Gastroesophageal sphincter (tissue), 4 donors: Measurements from ENCODE around the gene BHMT. TPM values are rescaled to one million over a fixed set of nuclear protein-coding genes. Genes with fewer than 3 reads are reported as not detected.

ENCODE experiments used
- ATAC-seq: fragments of 150-250 bp; one replicate; pipeline ENCODE4 v1.9.1; 2016; ENCODE audit warnings: mild to moderate bottlenecking, moderate library complexity
- H3K27ac ChIP-seq, 4 donors: fragments of 200-600 bp; sonication (generic) in 3 of 4; 1 replicate in 3 of 4; 2 replicates in 1 of 4; pipeline ENCODE4 v1.5.1; 2016 to 2019
- H3K27me3 ChIP-seq: fragments of 200-600 bp; sonication (generic); one replicate; pipeline ENCODE4 v1.5.1; 2019
- H3K36me3 ChIP-seq, 2 donors: fragments of 200-600 bp; sonication (generic); one replicate each; pipeline ENCODE4 v1.5.1; 2019; ENCODE audit warnings: control low read depth in 1 of 2
- H3K4me1 ChIP-seq, 3 donors: fragments of 200-600 bp; sonication (generic); 1 replicate in 2 of 3; 2 replicates in 1 of 3; pipeline ENCODE4 v1.5.1; 2016 to 2019; ENCODE audit warnings: control low read depth in 2 of 3
- H3K4me3 ChIP-seq, 2 donors: fragments of 200-600 bp; sonication (generic); one replicate each; pipeline ENCODE4 v1.5.1; 2019; ENCODE audit warnings: mild to moderate bottlenecking in 1 of 2, moderate library complexity in 1 of 2
- H3K9me3 ChIP-seq, 3 donors: fragments of 200-600 bp; sonication (generic); one replicate each; pipeline ENCODE4 v1.5.1; 2017 to 2019; ENCODE audit warnings: control low read depth in 2 of 3
- CTCF ChIP-seq, 4 experiments: fragments of 200-600 bp in 2 of 4; fragments of 450-650 bp in 2 of 4; sonication (generic) in 1 of 4; IDR thresholded peaks; one replicate each; pipeline ENCODE4 v1.5.1; 2017 to 2019; ENCODE audit warnings: antibody characterized with exemption in 4 of 4, mild to moderate bottlenecking in 2 of 4, moderate library complexity in 2 of 4
- EP300 ChIP-seq: sonication (generic); formaldehyde crosslinking; IDR thresholded peaks from one replicate; pipeline ENCODE4 v1.6.1; 2017; ENCODE audit warnings: antibody characterized with exemption, mild to moderate bottlenecking
- POLR2A ChIP-seq, 2 donors: fragments of 450-650 bp; IDR thresholded peaks; one replicate each; pipeline ENCODE4 v1.6.1; 2017; ENCODE audit warnings: antibody characterized with exemption in 2 of 2, mild to moderate bottlenecking in 2 of 2, moderate library complexity in 1 of 2
- POLR2AphosphoS5 ChIP-seq: sonication (generic); formaldehyde crosslinking; IDR thresholded peaks from one replicate; pipeline ENCODE4 v1.6.1; 2017; ENCODE audit warnings: antibody characterized with exemption
- whole genome bisulfite sequencing, 2 donors: methylation state at CpG; one replicate each; pipeline ENCODE4 v1.1.5; 2018; ENCODE audit warnings: low coverage in 1 of 2; 5-methylcytosine and 5-hydroxymethylcytosine counted together
- total RNA-seq, 4 donors: library from RNA; depleted of rRNA; stranded (reverse); fragments of >200 nt; gene quantifications; one replicate each; pipeline ENCODE4 v1.1.0, GENCODE V29; 2016

Gene BHMT, protein sequence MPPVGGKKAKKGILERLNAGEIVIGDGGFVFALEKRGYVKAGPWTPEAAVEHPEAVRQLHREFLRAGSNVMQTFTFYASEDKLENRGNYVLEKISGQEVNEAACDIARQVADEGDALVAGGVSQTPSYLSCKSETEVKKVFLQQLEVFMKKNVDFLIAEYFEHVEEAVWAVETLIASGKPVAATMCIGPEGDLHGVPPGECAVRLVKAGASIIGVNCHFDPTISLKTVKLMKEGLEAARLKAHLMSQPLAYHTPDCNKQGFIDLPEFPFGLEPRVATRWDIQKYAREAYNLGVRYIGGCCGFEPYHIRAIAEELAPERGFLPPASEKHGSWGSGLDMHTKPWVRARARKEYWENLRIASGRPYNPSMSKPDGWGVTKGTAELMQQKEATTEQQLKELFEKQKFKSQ
- 10 to 100 TPM in 1 of 4 donors, 1 to 10 TPM in 2, not detected in 1; 1.9 to 10.8 (median 2.7) TPM for total RNA-seq

GRCh38 chr5:79111387-79111959, at the start of gene BHMT:
BHMT (plus strand) TSS chr5:79111809; CDS start chr5:79111886, 77 bp downstream.
- H3K36me3 ChIP-seq: no peaks in the 10 kb centered on the region
- WGBS, 2 donors: 40 to 67% methylated on average over 3 to 13 of the region's 32 CpGs
- no peak for TF ChIP-seq EP300
- no peak for TF ChIP-seq POLR2AphosphoS5
- no peak for TF ChIP-seq CTCF (IDR thresholded peaks at IDR 0.05)
- TF ChIP-seq POLR2A (IDR thresholded peaks at IDR 0.05): no peak
- no peak for ATAC-seq
- H3K4me3 ChIP-seq: peak within 1 kb of the TSS in 1 of 2 donors; percentile 14
- peaks cover 0 to 33% (median 4%) of the 10 kb centered on the region in 3 donors for H3K4me1 ChIP-seq
- H3K27ac ChIP-seq: no peak within 1 kb of the TSS
- H3K27me3 ChIP-seq: peaks cover 22% of the 10 kb centered on the region
- H3K9me3 ChIP-seq: no peaks in the 10 kb centered on the region

DNA sequence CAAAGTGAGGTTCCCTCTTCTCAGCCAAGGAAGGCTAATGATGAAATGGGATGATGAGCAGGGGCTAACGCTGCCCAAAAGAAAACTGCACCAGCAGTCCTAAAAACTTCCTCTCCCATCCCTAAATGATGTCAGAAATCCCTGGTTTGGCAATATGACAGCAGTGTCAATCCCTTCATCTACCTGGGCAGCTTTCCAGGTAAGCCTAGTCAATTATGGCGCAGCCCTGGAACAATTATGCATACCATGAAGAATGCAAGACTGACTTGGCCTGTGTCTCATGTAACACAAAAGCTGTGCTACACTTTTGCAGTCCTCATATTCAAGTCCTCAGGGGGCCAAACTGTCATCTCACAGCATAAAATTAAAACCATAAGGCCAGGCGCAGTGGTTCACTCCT, 49.2 kb upstream of the BHMT start:
- no peaks in the 10 kb centered on the region for H3K36me3 ChIP-seq
- no peak overlapping the region for H3K27ac ChIP-seq
- H3K27me3 ChIP-seq: no peaks in the 10 kb centered on the region
- no peaks in the 10 kb centered on the region for H3K4me1 ChIP-seq
- no peaks in the 10 kb centered on the region for H3K9me3 ChIP-seq
- no CpG with 5 or more reads among the region's 3 CpGs for WGBS, 2 donors
- H3K4me3 ChIP-seq: no peak overlapping the region
- TF ChIP-seq POLR2AphosphoS5 (no peak), EP300 (no peak), POLR2A (IDR thresholded peaks at IDR 0.05) (no peak), CTCF (IDR thresholded peaks at IDR 0.05) (no peak)
- ATAC-seq: no peak

GRCh38 chr5:79069488-79070349, 41.9 kb upstream of the BHMT start, which contains the start of the genes BHMT2 and DMGDH:
BHMT2 (plus strand) TSS chr5:79069767; CDS start chr5:79069783, 16 bp downstream.
DMGDH (minus strand) TSS chr5:79069674; CDS start chr5:79069620, 54 bp downstream.
- 54% methylated on average over 11 of the region's 79 CpGs; no CpG with 5 or more reads in 1 of the 2 donors for WGBS, 2 donors
- peak; percentile 87 for ATAC-seq
- no peaks in the 10 kb centered on the region for H3K36me3 ChIP-seq
- peaks cover 0 to 10% (median 0%) of the 10 kb centered on the region in 3 donors for H3K9me3 ChIP-seq
- peaks cover 0 to 24% (median 0%) of the 10 kb centered on the region in 3 donors for H3K4me1 ChIP-seq
- H3K4me3 ChIP-seq: peak within 1 kb of the TSS; percentile 47 to 58
- H3K27ac ChIP-seq: peak within 1 kb of the TSS; percentile 30 to 86 (median 75)
- TF ChIP-seq POLR2A (IDR thresholded peaks at IDR 0.05) (no peak), EP300 (no peak), CTCF (IDR thresholded peaks at IDR 0.05) (no peak), POLR2AphosphoS5 (no peak)
- H3K27me3 ChIP-seq: peaks cover 13% of the 10 kb centered on the region

DNA sequence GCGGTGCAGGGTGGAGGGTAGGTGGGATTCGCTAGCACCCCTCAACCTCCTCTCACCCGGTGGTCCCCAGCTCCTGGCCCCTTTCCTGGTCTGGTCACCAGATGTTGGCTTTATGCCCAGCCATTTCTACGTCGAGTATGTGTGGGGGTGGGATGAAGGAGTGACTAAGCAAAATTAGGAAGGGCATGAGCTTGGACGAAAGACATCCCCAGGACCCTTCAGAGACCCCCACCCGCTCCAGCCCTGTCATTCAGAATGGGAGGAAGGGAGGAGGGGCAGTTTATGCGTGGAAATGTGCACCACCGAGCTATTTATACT, 41.3 kb upstream of the BHMT start:
- Histone ChIP-seq H3K4me3 (peak overlapping the region; percentile 47 to 58), H3K27me3 (peaks cover 13% of the 10 kb centered on the region), H3K36me3 (no peaks in the 10 kb centered on the region), H3K27ac (peak overlapping the region; percentile 30 to 86 (median 75)), H3K9me3 (peaks cover 0 to 10% (median 0%) of the 10 kb centered on the region in 3 donors), H3K4me1 (peaks cover 0 to 26% (median 0%) of the 10 kb centered on the region in 3 donors)
- TF ChIP-seq POLR2A (IDR thresholded peaks at IDR 0.05) (no peak), CTCF (IDR thresholded peaks at IDR 0.05) (no peak), POLR2AphosphoS5 (peak; percentile 10), EP300 (no peak)
- 34 to 47% methylated on average over 3 to 4 of the region's 9 CpGs for WGBS, 2 donors
- peak; percentile 10 for ATAC-seq
